ENCODE results near the gene NKD2. TPM values are rescaled to one million over a fixed set of nuclear protein-coding genes. Genes with fewer than 3 reads are reported as not detected.
A peak's percentile ranks its signal among the peaks of the same experiment; 100 is the strongest.

Gene NKD2
- total RNA-seq, 1 donor from 2014 or later = 41.7 TPM

GRCh38 chr5:979100-979817 lies 29.3 kb upstream of the NKD2 start:
- peak overlapping the region; percentile 17 for H3K27ac Mint-ChIP-seq (ENCODE audit: unreplicated experiment)
- H3K4me1 Mint-ChIP-seq (ENCODE audit: low read depth, unreplicated experiment) = peaks cover 11% of the 10 kb centered on the region
- TF ChIP-seq CTCF (IDR thresholded peaks at IDR 0.05; ENCODE audit: partially characterized antibody, unreplicated experiment) = no peak
- H3K27me3 Mint-ChIP-seq (ENCODE audit: unreplicated experiment) = peaks cover 3% of the 10 kb centered on the region
- no peak overlapping the region for H3K4me3 Mint-ChIP-seq (ENCODE audit: unreplicated experiment)
- no peak for DNase-seq
- peaks cover 7% of the 10 kb centered on the region for H3K9me3 Mint-ChIP-seq (ENCODE audit: unreplicated experiment)
- H3K36me3 Mint-ChIP-seq (ENCODE audit: unreplicated experiment) = peaks cover 9% of the 10 kb centered on the region

GRCh38 chr5:980001-980588 lies 28.5 kb upstream of the NKD2 start:
- H3K4me1 Mint-ChIP-seq (ENCODE audit: low read depth, unreplicated experiment) = peaks cover 11% of the 10 kb centered on the region
- peaks cover 3% of the 10 kb centered on the region for H3K27me3 Mint-ChIP-seq (ENCODE audit: unreplicated experiment)
- DNase-seq = no peak
- H3K4me3 Mint-ChIP-seq (ENCODE audit: unreplicated experiment) = no peak overlapping the region
- peaks cover 10% of the 10 kb centered on the region for H3K9me3 Mint-ChIP-seq (ENCODE audit: unreplicated experiment)
- no peak for TF ChIP-seq CTCF (IDR thresholded peaks at IDR 0.05; ENCODE audit: partially characterized antibody, unreplicated experiment)
- no peak overlapping the region for H3K27ac Mint-ChIP-seq (ENCODE audit: unreplicated experiment)
- H3K36me3 Mint-ChIP-seq (ENCODE audit: unreplicated experiment) = peaks cover 16% of the 10 kb centered on the region

GRCh38 chr5:980966-981365 lies 27.6 kb upstream of the NKD2 start:
- H3K4me3 Mint-ChIP-seq (ENCODE audit: unreplicated experiment) = no peak overlapping the region
- H3K36me3 Mint-ChIP-seq (ENCODE audit: unreplicated experiment) = peaks cover 16% of the 10 kb centered on the region
- H3K9me3 Mint-ChIP-seq (ENCODE audit: unreplicated experiment) = peaks cover 13% of the 10 kb centered on the region
- peak overlapping the region; percentile 48 for H3K27ac Mint-ChIP-seq (ENCODE audit: unreplicated experiment)
- peaks cover 11% of the 10 kb centered on the region for H3K4me1 Mint-ChIP-seq (ENCODE audit: low read depth, unreplicated experiment)
- no peak for TF ChIP-seq CTCF (IDR thresholded peaks at IDR 0.05; ENCODE audit: partially characterized antibody, unreplicated experiment)
- no peak for DNase-seq
- H3K27me3 Mint-ChIP-seq (ENCODE audit: unreplicated experiment) = peaks cover 8% of the 10 kb centered on the region

GRCh38 chr5:981456-981855 lies 27.1 kb upstream of the NKD2 start:
- TF ChIP-seq CTCF (IDR thresholded peaks at IDR 0.05; ENCODE audit: partially characterized antibody, unreplicated experiment) = no peak
- no peak overlapping the region for H3K27ac Mint-ChIP-seq (ENCODE audit: unreplicated experiment)
- no peak overlapping the region for H3K4me3 Mint-ChIP-seq (ENCODE audit: unreplicated experiment)

More at GRCh38 chr5:981456-981855, 27.1 kb upstream of the NKD2 start:
- peaks cover 11% of the 10 kb centered on the region for H3K4me1 Mint-ChIP-seq (ENCODE audit: low read depth, unreplicated experiment)
- H3K9me3 Mint-ChIP-seq (ENCODE audit: unreplicated experiment) = peaks cover 13% of the 10 kb centered on the region
- no peak for DNase-seq
- peaks cover 16% of the 10 kb centered on the region for H3K36me3 Mint-ChIP-seq (ENCODE audit: unreplicated experiment)
- peaks cover 8% of the 10 kb centered on the region for H3K27me3 Mint-ChIP-seq (ENCODE audit: unreplicated experiment)
